ENCODE data around the gene GDF2.

Gene GDF2

DNA sequence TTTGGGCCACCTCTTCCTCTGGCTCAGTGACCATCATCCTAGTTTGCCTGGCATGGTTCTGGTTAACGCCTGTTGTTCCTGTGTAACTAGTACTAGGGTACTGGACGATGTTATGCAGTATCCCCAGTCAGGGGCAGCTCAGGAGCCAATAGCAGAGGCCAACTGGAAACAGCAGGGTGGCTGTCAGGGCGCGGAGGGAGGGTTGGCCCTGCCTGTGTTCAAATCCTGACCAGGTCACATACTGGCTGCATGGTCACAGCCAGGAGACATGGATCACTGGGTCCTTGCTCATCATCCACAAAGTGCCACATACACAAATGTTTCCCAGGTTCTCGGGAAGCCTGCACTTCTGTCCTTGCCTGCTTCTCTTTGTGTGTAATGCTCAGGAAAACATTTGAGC, 13.7 kb downstream of the GDF2 start:
- DNase-seq = no peak

DNA sequence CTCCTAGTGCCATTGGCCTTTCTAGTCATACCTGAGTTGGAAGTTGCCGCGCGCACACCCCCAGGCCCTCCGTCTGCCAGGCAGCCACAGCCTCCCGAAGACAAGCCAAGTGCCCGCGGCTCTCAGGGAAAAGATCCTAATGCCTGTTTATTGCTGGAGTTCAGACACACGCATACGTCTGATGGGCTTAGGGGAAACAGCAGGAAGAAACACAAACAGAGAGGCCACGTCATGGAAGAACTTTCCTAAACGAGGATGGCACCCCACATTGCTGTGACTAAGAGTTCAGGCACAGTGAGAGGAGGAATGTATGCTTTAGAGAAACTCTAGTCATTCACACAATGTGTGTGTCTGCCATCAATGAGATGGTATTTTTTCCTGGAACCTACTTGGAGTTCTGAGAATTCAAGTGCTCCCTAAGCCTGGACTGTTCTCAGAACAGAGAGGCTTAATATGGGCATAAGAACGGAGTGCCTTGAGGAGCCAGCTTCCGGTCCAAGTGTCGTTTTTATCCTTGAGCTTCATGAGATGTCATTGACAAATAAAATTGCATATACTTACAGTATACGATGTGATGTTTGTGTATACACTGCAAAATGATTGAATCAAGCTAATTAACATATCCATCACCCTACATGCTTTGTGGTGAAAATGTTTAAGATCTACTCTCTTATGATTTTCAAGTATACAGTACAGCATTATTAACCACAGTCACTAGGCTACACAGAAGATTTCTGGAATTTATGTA, 14.3 kb downstream of the GDF2 start:
- no peak for DNase-seq

DNA sequence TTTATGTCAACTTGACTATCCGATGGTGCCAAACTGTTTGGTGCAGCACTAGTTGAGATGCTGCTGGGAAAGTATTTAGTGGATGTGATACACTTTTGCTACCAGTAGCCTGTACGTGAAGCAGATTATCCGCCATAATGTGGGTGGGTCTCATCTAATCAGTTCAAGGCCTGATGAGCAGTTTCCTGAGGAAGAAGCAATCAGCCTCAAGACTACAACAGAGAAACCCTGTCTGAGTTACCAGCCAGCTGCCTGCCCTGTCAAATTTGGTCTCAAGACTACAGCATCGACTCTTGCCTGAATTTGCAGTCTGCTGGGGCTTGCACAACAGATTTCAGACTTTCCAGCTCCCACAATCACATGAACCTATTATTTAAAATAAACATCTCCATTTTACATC, 15.1 kb downstream of the GDF2 start:
- DNase-seq = no peak

DNA sequence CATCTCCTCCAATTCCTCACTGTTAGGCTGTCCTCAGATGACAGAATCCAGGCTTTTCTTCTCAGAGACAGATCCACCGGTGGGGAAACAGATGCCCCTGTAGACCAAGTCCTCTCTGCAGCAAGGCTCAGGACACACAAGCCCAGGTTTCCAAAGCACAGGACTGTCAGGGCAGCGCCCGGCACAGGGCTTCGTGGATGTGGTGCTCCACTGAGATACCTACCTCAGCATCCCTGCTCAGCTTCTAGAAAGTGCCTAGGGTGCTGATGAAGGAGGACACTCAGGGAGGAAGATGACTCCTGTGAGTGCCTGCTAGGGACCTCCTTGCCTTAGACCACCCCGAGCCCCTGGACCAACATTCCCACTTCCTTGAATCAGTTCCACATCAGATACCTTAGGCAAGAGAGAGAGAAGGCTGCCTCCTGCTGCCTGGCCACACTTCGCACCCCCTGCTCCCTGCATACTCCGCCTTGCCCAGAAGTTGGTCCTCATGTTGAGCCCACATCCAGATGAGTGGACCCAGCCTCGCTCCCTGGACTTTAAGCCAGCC, 17.0 kb downstream of the GDF2 start:
- DNase-seq = no peak

DNA sequence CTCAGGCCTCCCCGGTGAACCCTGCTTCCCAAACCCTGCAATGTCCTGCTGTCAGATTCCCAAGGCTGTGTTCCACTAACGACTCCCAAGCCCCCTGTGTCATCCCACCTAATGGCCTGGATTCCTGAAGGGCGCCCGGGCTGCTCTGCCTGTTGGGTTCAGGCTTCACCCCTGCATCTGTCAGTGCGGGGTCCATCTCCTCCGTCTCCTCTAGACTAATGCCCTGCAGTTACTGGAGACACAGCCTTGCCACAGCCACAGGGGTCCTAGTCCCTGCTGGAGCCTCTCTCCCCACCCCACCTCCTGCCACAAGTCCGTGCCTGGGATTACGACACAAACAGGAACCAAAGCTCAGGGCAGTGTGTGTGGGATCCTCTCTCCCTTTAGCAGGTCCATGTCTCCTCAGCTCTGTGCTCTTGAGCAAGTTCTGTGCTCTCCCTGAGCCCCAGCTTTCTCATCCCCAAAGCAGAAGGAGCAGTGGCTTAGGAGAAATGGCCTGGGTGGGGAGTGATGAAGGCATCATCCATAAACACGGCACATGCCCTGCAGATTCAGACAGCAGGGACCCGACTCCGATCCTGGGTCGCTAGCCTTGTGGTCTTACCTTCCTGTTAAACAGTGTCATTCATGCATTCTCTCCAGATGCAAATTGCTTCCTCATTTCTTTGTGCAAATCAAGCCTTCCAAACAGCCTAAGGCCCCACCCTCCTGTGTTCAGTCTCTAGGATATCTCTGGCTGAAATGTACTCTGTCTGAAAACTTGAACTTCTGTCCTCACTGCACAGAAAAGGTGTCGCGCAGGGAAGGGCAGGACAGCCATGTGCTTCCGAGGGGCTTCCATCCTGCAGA, 17.7 kb downstream of the GDF2 start:
- DNase-seq = no peak

DNA sequence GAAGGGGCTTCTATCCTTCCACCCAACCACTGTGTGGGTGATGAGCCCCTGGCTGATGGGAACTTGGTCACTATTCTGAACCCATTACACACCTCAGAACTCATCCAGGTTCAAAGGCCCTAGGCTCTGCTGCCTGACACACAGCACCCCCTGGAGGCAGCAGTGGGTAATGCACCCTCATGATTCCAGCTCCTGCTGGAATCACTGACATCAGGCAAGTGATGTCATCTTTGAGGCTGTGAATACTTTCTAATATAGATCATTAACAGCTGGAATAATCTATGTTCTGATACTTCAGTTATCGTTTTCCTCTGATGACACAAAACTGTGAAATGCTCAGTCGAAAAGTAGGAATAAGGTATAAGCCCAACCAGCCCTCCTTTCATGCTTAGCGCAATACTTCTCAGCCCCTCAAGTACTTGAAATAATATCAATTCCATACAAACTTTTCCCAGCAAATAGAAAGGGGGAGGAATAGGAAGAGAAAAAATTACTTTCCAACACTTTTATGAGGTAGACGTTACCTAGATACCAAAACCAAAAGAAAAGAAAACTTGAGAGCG, 18.4 kb downstream of the GDF2 start:
- DNase-seq = no peak

GRCh38 chr10:47344996-47345870, 23.0 kb downstream of the GDF2 start:
- no peak for DNase-seq

DNA sequence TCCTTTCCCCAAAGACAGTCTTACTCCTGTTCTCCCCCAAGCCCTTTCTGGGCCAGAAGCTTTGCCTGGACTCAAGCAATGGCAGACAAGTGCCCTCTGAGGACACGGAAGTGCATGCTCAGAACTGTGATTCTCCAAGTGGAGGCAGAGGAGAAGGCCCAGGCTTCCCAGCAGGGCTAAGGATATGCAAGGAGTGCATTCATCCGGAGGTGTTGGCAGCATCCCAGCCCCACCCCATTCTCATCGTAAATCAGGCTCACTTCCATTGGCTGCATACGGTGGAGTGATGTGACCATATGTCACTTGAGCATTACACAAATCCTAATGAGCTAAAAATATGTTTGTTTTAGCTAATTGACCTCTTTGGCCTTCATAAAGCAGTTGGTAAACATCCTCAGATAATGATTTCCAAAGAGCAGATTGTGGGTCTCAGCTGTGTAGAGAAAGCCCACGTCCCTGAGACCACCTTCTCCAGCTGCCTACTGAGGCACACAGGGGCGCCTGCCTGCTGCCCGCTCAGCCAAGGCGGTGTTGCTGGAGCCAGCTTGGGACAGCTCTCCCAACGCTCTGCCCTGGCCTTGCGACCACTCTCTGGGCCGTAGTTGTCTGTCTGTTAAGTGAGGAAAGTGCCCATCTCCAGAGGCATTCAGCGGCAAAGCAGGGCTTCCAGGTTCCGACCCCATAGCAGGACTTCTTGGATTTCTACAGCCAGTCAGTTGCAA, 24.5 kb downstream of the GDF2 start:
- DNase-seq = no peak

GRCh38 chr10:47347303-47347675, 25.0 kb downstream of the GDF2 start:
- DNase-seq = no peak

GRCh38 chr10:47348138-47348651, 25.9 kb downstream of the GDF2 start, which contains the start of gene RBP3:
Gene RBP3 (plus strand): TSS chr10:47348363. CDS start chr10:47348485, 122 bp downstream.
- no peak for DNase-seq

- DNase-seq = no peak
Observed at GRCh38 chr10:47348661-47349470, 26.6 kb downstream of the GDF2 start.

DNA sequence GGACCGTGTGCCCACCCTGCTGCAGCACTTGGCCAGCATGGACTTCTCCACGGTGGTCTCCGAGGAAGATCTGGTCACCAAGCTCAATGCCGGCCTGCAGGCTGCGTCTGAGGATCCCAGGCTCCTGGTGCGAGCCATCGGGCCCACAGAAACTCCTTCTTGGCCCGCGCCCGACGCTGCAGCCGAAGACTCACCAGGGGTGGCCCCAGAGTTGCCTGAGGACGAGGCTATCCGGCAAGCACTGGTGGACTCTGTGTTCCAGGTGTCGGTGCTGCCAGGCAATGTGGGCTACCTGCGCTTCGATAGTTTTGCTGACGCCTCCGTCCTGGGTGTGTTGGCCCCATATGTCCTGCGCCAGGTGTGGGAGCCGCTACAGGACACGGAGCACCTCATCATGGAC, 27.3 kb downstream of the GDF2 start:
- no peak for DNase-seq

GRCh38 chr10:47349941-47350371, 27.7 kb downstream of the GDF2 start:
- DNase-seq = no peak

GRCh38 chr10:47350671-47351640, 28.7 kb downstream of the GDF2 start:
- DNase-seq = no peak

DNA sequence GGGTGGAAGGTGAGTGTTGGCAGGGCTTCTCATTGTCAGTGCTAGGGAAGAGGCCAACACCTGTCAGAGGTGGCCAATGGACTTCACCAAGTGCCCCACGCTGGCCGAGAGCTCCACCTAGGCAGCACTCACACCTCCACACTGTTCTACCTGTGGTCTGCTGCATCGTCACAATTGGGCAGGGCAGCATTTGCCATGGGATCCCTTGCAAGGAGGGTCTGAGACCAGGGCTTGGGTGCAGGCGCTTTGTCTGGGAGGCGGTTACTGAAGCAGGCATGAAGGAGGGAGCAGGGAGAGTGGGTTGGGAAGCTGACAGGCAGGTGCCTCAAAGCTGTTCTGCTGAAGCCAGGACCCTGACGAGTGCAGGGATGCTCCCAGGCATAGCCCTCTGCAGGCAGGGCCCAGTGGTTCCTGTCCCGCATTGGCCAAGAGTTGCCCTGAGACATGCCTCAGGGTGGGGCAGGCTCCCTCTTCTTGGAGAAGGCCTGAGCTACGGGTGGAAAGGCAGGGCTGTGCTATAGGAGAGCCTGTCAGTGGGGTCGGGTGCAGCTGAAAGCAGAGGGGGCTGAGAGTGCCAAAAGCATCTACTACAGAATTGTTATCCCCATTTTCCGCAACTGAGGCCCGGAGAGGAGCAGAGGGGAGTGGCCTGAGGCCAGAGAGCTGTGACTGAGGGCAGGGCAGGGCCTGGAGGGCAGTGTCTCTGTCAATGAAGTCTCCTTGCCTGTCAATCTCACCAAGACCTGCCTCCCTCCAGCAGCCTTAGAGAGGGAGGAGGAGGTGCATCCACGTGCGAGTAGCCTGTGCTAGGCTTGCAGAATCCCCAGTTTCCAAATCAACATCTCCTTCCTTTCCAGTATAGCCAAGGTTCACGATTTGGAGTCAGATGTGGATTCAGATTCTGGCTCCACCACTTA, 29.9 kb downstream of the GDF2 start:
- no peak for DNase-seq

GRCh38 chr10:47353351-47353750, 31.1 kb downstream of the GDF2 start:
- DNase-seq = no peak

- DNase-seq = no peak
Observed at GRCh38 chr10:47354165-47354564, 31.9 kb downstream of the GDF2 start.

GRCh38 chr10:47354900-47355299, 32.6 kb downstream of the GDF2 start:
- no peak for DNase-seq
